ENCODE measurements around the gene TMEM161B.
"Not testable (repeated sequence)": the region's sequence is repeated elsewhere in the genome, so short reads cannot be mapped to it uniquely, and the experiment has no call there.

Gene TMEM161B

GRCh38 chr5:88188458-88189132 lies 80.0 kb downstream of the TMEM161B start:
- in situ Hi-C loops (cut with MboI; ENCODE audit: low sequenced_read_pairs): no loop called here

- in situ Hi-C loops (cut with MboI; ENCODE audit: low sequenced_read_pairs): no loop called here
Observed at GRCh38 chr5:88183255-88183654, 85.4 kb downstream of the TMEM161B start.

GRCh38 chr5:88177486-88177885 lies 91.2 kb downstream of the TMEM161B start:
- in situ Hi-C loops (cut with MboI; ENCODE audit: low sequenced_read_pairs): not testable (repeated sequence)

GRCh38 chr5:88172847-88173758 lies 95.5 kb downstream of the TMEM161B start:
- in situ Hi-C loops (cut with MboI; ENCODE audit: low sequenced_read_pairs): no loop called here

GRCh38 chr5:88159591-88159990 lies 109.1 kb downstream of the TMEM161B start:
- in situ Hi-C loops (cut with MboI; ENCODE audit: low sequenced_read_pairs): no loop called here

GRCh38 chr5:88158056-88158455 lies 110.6 kb downstream of the TMEM161B start:
- in situ Hi-C loops (cut with MboI; ENCODE audit: low sequenced_read_pairs): no loop called here

GRCh38 chr5:88154891-88155290 lies 113.8 kb downstream of the TMEM161B start:
- in situ Hi-C loops (cut with MboI; ENCODE audit: low sequenced_read_pairs): no loop called here

GRCh38 chr5:88150747-88151146 lies 117.9 kb downstream of the TMEM161B start:
- in situ Hi-C loops (cut with MboI; ENCODE audit: low sequenced_read_pairs): no loop called here

- in situ Hi-C loops (cut with MboI; ENCODE audit: low sequenced_read_pairs): no loop called here
Observed at GRCh38 chr5:88145611-88146467, 122.8 kb downstream of the TMEM161B start.

- in situ Hi-C loops (cut with MboI; ENCODE audit: low sequenced_read_pairs): no loop called here
Observed at GRCh38 chr5:88145221-88145610, 123.4 kb downstream of the TMEM161B start.
